ENCODE results near the gene SPATA46. TPM values are rescaled to one million over a fixed set of nuclear protein-coding genes. Genes with fewer than 3 reads are reported as not detected.

The SPATA46 gene
- total RNA-seq, 2 donors from 2014 or later, result not detected

- H3K27me3 Mint-ChIP-seq, result peaks cover 50% of the 10 kb centered on the region
- peaks cover 19% of the 10 kb centered on the region for H3K4me1 Mint-ChIP-seq
- H3K27ac Mint-ChIP-seq, result no peak overlapping the region
- DNase-seq, result no peak
- H3K36me3 Mint-ChIP-seq (ENCODE audit: low read depth), result peaks cover 2% of the 10 kb centered on the region
- ATAC-seq, result no peak
- H3K9me3 ChIP-seq (ENCODE audit: control insufficient read depth, low read length, poor library complexity, severe bottlenecking), result no peaks in the 10 kb centered on the region
- H3K4me3 Mint-ChIP-seq, result no peak overlapping the region
Measured at GRCh38 chr1:162388083-162388594, 11.5 kb upstream of the SPATA46 start.

GRCh38 chr1:162387226-162388082, 10.8 kb upstream of the SPATA46 start:
- H3K36me3 Mint-ChIP-seq (ENCODE audit: low read depth), result peaks cover 2% of the 10 kb centered on the region
- H3K27ac Mint-ChIP-seq, result no peak overlapping the region
- DNase-seq (no peak), ATAC-seq (no peak)
- H3K4me3 Mint-ChIP-seq, result no peak overlapping the region
- no peaks in the 10 kb centered on the region for H3K9me3 ChIP-seq (ENCODE audit: control insufficient read depth, low read length, poor library complexity, severe bottlenecking)
- peaks cover 19% of the 10 kb centered on the region for H3K4me1 Mint-ChIP-seq
- H3K27me3 Mint-ChIP-seq, result peaks cover 56% of the 10 kb centered on the region

- no peak for DNase-seq
- no peak overlapping the region for H3K4me3 Mint-ChIP-seq
- peaks cover 2% of the 10 kb centered on the region for H3K36me3 Mint-ChIP-seq (ENCODE audit: low read depth)
- no peak for ATAC-seq
- H3K4me1 Mint-ChIP-seq, result peaks cover 13% of the 10 kb centered on the region
- no peaks in the 10 kb centered on the region for H3K9me3 ChIP-seq (ENCODE audit: control insufficient read depth, low read length, poor library complexity, severe bottlenecking)
- H3K27me3 Mint-ChIP-seq, result peaks cover 56% of the 10 kb centered on the region
- H3K27ac Mint-ChIP-seq, result no peak overlapping the region
Measured at GRCh38 chr1:162386292-162387225, 9.9 kb upstream of the SPATA46 start.

GRCh38 chr1:162385702-162386101, 9.0 kb upstream of the SPATA46 start:
- peaks cover 2% of the 10 kb centered on the region for H3K36me3 Mint-ChIP-seq (ENCODE audit: low read depth)
- H3K27ac Mint-ChIP-seq, result no peak overlapping the region
- DNase-seq, result no peak
- no peak overlapping the region for H3K4me3 Mint-ChIP-seq
- no peaks in the 10 kb centered on the region for H3K9me3 ChIP-seq (ENCODE audit: control insufficient read depth, low read length, poor library complexity, severe bottlenecking)
- no peak for ATAC-seq
- peaks cover 55% of the 10 kb centered on the region for H3K27me3 Mint-ChIP-seq
- H3K4me1 Mint-ChIP-seq, result peaks cover 11% of the 10 kb centered on the region

- DNase-seq (no peak), ATAC-seq (no peak)
- H3K36me3 Mint-ChIP-seq (ENCODE audit: low read depth), result peaks cover 2% of the 10 kb centered on the region
- no peaks in the 10 kb centered on the region for H3K9me3 ChIP-seq (ENCODE audit: control insufficient read depth, low read length, poor library complexity, severe bottlenecking)
- H3K27ac Mint-ChIP-seq, result no peak overlapping the region
- H3K4me1 Mint-ChIP-seq, result peaks cover 8% of the 10 kb centered on the region
- H3K4me3 Mint-ChIP-seq, result no peak overlapping the region
- peaks cover 50% of the 10 kb centered on the region for H3K27me3 Mint-ChIP-seq
Measured at GRCh38 chr1:162385280-162385623, 8.6 kb upstream of the SPATA46 start.

- Mint-ChIP-seq H3K36me3 (ENCODE audit: low read depth) (peaks cover 2% of the 10 kb centered on the region), H3K27ac (no peak overlapping the region), H3K4me1 (peaks cover 8% of the 10 kb centered on the region), H3K27me3 (peaks cover 45% of the 10 kb centered on the region), H3K4me3 (no peak overlapping the region)
- H3K9me3 ChIP-seq (ENCODE audit: control insufficient read depth, low read length, poor library complexity, severe bottlenecking), result no peaks in the 10 kb centered on the region
- ATAC-seq (no peak), DNase-seq (no peak)
Measured at GRCh38 chr1:162384601-162385279, 8.1 kb upstream of the SPATA46 start.

GRCh38 chr1:162384116-162384515, 7.5 kb upstream of the SPATA46 start:
- H3K9me3 ChIP-seq (ENCODE audit: control insufficient read depth, low read length, poor library complexity, severe bottlenecking), result no peaks in the 10 kb centered on the region
- ATAC-seq (no peak), DNase-seq (no peak)
- Mint-ChIP-seq H3K27ac (no peak overlapping the region), H3K4me1 (peaks cover 3% of the 10 kb centered on the region), H3K27me3 (peaks cover 39% of the 10 kb centered on the region), H3K4me3 (no peak overlapping the region), H3K36me3 (ENCODE audit: low read depth) (peaks cover 2% of the 10 kb centered on the region)

GRCh38 chr1:162383516-162383915, 6.9 kb upstream of the SPATA46 start:
- Mint-ChIP-seq H3K36me3 (ENCODE audit: low read depth) (peaks cover 2% of the 10 kb centered on the region), H3K27me3 (peaks cover 33% of the 10 kb centered on the region), H3K27ac (no peak overlapping the region), H3K4me1 (no peaks in the 10 kb centered on the region), H3K4me3 (no peak overlapping the region)
- DNase-seq, result no peak
- H3K9me3 ChIP-seq (ENCODE audit: control insufficient read depth, low read length, poor library complexity, severe bottlenecking), result no peaks in the 10 kb centered on the region
- no peak for ATAC-seq

GRCh38 chr1:162383091-162383490, 6.4 kb upstream of the SPATA46 start:
- peaks cover 2% of the 10 kb centered on the region for H3K36me3 Mint-ChIP-seq (ENCODE audit: low read depth)
- H3K27ac Mint-ChIP-seq, result no peak overlapping the region
- peaks cover 28% of the 10 kb centered on the region for H3K27me3 Mint-ChIP-seq
- H3K9me3 ChIP-seq (ENCODE audit: control insufficient read depth, low read length, poor library complexity, severe bottlenecking), result no peaks in the 10 kb centered on the region
- H3K4me1 Mint-ChIP-seq, result no peaks in the 10 kb centered on the region
- no peak for ATAC-seq
- DNase-seq, result no peak
- H3K4me3 Mint-ChIP-seq, result no peak overlapping the region

GRCh38 chr1:162381941-162382750, 5.5 kb upstream of the SPATA46 start:
- Mint-ChIP-seq H3K4me3 (no peak overlapping the region), H3K36me3 (ENCODE audit: low read depth) (peaks cover 2% of the 10 kb centered on the region), H3K27ac (no peak overlapping the region), H3K27me3 (peaks cover 19% of the 10 kb centered on the region), H3K4me1 (peaks cover 2% of the 10 kb centered on the region)
- DNase-seq (no peak), ATAC-seq (no peak)
- no peaks in the 10 kb centered on the region for H3K9me3 ChIP-seq (ENCODE audit: control insufficient read depth, low read length, poor library complexity, severe bottlenecking)

- H3K4me1 Mint-ChIP-seq, result peaks cover 2% of the 10 kb centered on the region
- ATAC-seq (no peak), DNase-seq (no peak)
- no peak within 1 kb of the TSS for H3K27ac Mint-ChIP-seq
- peaks cover 11% of the 10 kb centered on the region for H3K27me3 Mint-ChIP-seq
- peaks cover 2% of the 10 kb centered on the region for H3K36me3 Mint-ChIP-seq (ENCODE audit: low read depth)
- no peak within 1 kb of the TSS for H3K4me3 Mint-ChIP-seq
- no peaks in the 10 kb centered on the region for H3K9me3 ChIP-seq (ENCODE audit: control insufficient read depth, low read length, poor library complexity, severe bottlenecking)
Measured at GRCh38 chr1:162381383-162381782, 4.7 kb upstream of the SPATA46 start, which contains the start of gene C1orf226. Gene C1orf226, plus strand, starts transcription at chr1:162381728. Its CDS starts 174 bp downstream, at chr1:162381902.
